GM21367 (cell line): ENCODE results near the gene ANKRD31.
A peak's percentile ranks its signal among the peaks of the same experiment; 100 is the strongest.
"Not testable (repeated sequence)": the region's sequence is repeated elsewhere in the genome, so short reads cannot be mapped to it uniquely, and the experiment has no call there.

Source experiments
- ATAC-seq: cut with Tn5 transposase; IDR thresholded peaks from one replicate; pipeline ENCODE4 v1.9.1; 2021; ENCODE audit not compliant: unreplicated experiment

ANKRD31 gene, protein sequence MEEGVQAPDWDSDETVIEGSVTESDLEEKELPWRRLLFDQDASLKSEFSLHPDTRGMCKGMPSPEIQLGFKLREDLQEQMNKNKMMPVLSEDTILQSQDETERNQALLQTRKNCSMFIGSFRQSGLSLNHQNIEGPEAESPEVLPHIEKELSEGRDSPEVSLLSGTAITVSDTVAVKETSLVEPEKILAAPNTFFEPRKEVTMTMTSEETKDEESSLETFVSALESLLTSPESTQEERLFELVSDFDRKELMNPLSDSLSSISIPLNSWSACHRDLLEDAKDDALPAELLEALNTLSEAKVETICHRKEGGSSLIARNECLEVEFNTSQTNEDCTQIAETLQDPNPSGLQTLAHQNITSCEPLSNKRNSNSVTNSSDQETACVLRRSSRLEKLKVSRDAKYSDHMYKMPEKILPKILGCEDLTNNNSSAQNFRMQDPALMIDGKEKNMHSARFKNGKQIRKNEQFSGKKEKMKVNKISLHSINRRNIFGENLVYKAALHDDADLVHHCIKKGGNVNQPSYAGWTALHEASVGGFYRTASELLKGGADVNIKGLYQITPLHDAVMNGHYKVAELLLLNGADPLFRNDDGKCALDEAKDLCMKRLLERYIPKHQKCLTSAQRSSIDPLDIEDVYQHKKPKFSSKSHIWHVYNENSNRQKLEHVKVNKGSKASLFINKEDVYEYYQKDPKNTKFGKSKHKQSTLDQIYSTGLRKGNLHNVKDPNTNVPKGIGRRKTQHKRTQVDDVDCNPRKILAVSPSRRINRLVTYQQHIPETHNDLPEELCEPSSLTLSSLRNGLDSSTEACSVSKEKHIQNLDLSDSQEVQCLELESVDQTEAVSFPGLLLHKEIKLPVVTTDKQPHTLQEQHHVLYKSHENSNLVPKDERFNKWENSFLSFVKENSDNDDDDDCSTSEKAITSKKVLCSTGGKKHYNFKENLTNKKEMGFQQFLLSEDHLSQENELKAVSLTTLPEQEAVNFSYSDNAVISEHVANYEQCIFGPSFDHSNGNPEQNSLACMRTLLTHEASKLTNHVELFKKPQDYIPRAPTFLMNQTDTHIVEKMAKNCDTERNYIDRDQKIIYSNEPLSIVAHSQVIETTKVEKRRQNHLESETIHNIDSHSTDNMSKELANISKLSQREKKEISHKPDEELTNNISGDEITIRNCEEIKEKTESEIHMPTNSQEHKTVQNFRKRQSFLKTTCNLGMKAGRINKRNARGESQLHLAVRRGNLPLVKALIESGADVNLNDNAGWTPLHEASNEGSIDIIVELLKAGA (N-terminal part only)

GRCh38 chr5:75236322-75237316 is at the start of gene ANKRD31:
TSS of gene ANKRD31 (minus strand) at chr5:75236878. CDS start at chr5:75236686, 192 bp downstream.
- peak; percentile 98 for ATAC-seq

- ATAC-seq, result no peak
These were observed 49.6 kb upstream of the ANKRD31 start for GRCh38 chr5:75286211-75286773.

- ATAC-seq, result no peak
These were observed 45.9 kb upstream of the ANKRD31 start for GRCh38 chr5:75282581-75282980.

DNA sequence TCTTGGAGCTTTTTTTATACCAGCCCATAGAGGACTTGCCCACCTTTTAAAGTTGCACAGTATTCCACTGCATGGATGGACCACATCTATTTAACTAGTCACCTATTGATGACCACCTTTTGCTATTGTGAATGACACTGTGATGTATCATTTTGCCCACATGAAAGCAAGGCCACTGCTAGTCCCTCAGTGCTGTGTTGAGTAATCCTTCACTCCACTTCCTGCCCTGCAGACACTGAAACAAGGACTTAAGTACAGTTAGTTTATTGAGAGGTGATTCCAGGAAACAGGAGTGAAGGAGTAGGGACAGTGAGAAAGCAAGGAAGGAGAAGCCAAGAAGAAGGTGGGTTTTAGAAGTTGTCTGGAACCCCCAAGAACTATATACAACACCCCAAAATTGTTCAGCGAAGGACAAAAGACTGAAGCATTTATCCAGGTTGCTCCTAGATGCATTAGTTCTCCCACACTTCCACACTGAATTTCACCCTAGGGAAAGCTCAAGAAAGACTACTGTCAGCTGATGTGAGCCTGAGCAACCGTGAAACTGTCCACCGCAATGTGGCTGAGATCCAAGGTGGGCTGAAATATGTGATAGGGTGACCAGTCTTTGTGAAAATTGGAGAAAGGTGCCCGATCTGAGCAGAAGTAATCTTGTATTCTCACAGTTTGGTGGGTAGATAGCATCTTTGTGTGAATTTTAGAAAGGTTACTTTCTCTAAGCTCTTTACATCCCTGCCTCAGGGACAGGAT is 45.2 kb upstream of the ANKRD31 start:
- ATAC-seq, result no peak

DNA sequence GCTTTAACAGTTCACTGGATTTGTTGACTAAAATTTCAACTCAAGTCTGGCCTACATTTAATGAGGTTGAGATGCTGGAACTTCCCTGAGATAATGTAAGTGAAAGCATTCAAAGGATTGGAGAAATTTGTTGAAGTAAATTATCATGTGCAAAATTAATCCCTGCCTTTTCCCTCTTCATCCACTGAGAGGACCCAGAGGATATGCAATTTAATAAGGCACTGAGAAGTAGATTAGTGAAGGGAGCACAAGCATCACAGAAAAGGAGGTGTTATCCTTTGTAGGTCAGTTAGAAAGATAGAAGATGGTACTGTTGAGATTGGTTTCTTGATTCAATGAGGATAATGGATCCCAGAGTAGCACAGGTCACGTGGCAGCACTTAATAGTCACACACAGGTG is 42.6 kb upstream of the ANKRD31 start:
- no peak for ATAC-seq

- ATAC-seq, result no peak
These were observed 40.8 kb upstream of the ANKRD31 start for GRCh38 chr5:75277463-75277862.

DNA sequence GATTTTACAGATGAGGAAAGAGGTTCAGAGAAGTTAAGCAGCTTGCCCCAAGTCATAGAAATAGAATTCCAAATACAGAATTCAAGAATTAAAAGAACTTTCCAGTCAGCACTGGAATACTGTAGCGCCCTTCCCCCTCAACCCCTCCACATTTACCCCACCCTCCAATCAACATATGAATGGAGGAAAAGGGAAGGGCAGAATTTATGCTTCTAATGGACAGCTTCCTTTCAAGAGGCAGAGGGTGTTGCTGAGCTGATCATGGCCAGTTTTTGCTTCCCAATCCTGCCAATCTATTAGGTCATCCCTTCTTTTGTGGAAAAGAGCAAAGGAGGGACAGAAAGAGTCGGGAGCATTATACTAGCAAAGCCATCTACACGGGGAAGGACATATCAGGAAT is 39.1 kb upstream of the ANKRD31 start:
- no peak for ATAC-seq

GRCh38 chr5:75275147-75275546 is 38.5 kb upstream of the ANKRD31 start:
- no peak for ATAC-seq

DNA sequence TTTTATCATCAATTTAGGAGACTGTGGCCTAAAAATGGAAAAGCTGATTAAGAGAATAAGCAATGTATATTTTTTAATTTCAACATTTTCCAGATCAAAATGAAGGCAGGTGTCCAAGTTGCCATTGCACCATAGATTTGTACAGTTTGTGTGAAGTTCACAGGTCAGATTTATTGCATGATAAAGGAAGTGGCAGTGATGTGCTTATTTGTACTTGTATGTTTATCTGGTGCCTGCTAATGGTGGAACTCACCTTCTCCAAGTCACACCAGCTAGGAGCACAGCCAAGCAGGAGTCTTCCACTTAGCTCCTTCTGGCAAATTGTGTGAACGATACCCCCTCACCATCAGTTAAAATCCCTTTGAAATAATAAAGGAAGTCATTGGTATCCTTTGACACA is 37.8 kb upstream of the ANKRD31 start:
- ATAC-seq, result no peak

DNA sequence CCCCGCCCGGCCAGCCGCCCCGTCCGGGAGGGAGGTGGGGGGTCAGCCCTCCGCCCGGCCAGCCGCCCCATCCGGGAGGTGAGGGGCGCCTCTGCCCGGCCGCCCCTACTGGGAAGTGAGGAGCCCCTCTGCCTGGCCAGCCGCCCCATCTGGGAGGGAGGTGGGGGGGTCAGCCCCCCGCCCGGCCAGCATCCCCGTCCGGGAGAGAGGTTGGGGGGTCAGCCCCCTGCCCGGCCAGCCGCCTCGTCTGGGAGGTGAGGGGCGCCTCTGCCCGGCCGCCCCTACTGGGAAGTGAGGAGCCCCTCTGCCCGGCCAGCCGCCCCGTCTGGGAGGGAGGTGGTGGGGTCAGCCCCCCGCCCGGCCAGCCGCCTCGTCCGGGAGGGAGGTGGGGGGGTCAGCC is 33.9 kb upstream of the ANKRD31 start:
- ATAC-seq, result not testable (repeated sequence)

DNA sequence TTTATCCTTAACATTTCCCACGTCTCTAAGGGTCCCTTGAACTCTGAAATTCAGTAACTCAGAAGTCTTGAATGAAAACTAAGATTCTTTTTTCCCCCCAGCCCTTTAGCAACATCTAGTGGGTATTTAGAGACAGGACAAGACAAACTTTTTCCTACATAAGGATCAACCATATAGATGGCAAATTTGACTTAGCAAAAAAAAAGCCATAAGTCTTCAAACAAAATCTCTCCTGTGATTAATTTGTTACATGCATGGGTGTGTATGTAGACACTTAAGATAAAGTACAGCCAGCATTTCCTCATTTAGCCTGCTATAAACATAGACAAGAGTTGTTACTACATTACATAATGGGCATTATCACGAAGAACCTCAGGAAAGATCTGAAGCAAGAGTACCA is 29.1 kb upstream of the ANKRD31 start:
- no peak for ATAC-seq

- ATAC-seq, result no peak
These were observed 25.6 kb upstream of the ANKRD31 start for GRCh38 chr5:75262271-75262670.

DNA sequence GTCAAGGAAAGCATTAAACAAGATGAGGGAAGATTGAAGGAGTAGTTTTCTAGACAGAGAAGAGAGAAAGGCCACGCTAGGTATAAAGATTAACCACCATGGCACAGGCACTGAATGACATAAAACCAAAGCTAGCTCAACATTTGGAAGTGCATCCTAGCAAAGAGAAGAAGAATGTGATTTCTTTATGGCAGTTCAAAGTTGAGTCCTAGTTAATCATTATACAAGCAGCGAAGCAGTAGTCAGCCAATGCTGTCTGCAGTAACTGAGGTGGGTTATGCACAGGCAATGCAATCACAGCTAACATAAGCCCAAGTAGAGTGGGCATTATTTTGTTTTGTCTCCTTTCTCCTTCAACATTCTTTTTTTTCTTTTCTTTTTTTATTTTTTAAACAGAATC is 24.0 kb upstream of the ANKRD31 start:
- no peak for ATAC-seq

DNA sequence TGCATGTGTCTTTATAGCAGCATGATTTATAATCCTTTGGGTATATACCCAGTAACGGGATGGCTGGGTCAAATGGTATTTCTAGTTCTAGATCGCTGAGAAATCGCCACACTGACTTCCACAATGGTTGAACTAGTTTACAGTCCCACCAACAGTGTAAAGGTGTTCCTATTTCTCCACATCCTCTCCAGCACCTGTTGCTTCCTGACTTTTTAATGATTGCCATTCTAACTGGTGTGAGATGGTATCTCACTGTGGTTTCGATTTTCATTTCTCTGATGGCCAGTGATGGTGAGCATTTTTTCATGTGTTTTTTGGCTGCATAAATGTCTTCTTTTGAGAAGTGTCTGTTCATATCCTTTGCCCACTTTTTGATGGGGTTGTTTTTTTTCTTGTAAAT is 13.8 kb upstream of the ANKRD31 start:
- ATAC-seq, result not testable (repeated sequence)

DNA sequence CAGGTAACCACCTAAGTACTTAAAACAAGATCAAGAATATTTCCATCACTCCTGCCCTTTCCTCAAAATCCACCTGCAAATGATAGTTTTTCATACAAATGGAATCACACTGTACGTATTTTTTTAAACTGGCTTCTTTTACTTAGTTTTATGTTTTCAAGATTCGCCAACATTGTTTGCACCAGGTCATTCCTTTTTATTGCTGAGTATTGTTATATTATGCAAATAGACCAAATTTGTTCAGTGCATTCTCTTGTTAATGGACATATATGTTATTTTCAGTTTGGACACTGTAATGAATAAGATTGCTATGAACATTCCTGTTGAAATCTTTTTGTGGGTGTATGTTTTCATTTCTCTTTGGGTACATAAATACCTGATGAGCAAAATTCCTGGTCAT is 8.3 kb upstream of the ANKRD31 start:
- no peak for ATAC-seq

GRCh38 chr5:75243510-75243909 is 6.8 kb upstream of the ANKRD31 start:
- no peak for ATAC-seq

- ATAC-seq, result no peak
These were observed 6.4 kb upstream of the ANKRD31 start for GRCh38 chr5:75243100-75243499.

GRCh38 chr5:75242067-75242466 is 5.4 kb upstream of the ANKRD31 start:
- no peak for ATAC-seq

DNA sequence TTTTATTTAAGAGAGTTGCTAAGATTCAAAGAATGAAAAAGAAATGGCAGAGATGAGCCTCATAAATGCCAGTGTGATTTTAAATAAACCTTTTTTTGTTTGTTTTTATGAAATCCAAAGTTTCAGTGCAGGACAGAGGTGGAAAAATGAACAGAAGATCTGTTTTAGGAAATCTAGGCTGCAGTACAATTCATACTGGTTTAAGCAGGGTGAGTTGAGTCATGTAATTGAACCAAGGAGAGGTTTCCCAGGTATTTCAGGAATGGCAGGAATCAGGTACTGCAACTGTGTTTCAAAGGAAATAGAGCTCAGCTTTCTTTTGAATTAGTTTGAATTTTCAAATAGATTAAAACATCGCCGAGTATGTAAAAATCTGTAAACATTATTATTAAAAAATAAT is 3.0 kb upstream of the ANKRD31 start:
- ATAC-seq, result no peak
